GM21390 (cell line): ENCODE measurements around the gene AREL1.

Experiments used
- ATAC-seq: cut with Tn5 transposase; IDR thresholded peaks from one replicate; pipeline ENCODE4 v1.9.1; 2021; ENCODE audit not compliant: unreplicated experiment

The AREL1 gene

DNA sequence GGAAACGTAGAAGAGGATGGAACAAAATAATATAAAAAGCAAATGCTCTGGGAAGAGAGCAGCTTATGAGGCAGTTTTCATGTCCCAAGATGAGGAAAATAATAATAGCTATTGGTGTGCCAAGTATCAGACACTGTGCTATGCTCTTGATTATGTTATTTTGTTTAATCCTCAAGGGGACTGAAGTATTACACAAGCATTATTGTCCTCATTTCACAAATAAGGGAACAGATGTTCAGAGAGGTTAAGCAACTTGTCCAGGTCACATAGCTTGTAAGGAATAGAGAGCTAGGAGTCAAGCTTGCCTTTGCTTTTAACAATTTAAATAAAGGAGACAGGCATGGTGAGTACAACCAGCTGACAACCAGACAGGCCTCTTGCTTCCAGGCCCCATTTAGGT is 73.9 kb downstream of the AREL1 start:
- no peak for ATAC-seq

DNA sequence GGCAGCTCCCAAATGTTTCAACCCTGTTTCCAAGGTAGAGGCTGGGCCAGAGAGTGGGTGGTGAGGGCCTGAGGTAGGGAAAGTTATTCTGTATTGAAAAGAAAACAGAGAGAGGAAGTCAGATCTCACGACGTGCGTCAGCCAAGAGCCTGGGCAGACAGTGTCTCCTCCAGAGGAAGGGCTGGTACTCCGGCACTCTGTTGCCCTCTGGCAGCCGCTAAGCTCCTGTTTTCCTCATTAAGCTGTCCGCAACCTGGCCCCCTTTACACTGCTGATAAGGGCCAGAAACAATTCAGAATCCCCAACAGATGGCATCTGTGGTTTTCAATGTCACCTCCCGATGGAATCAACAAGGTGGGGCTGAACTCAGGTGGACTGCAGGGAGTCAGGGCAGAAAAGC is 74.8 kb downstream of the AREL1 start:
- no peak for ATAC-seq

DNA sequence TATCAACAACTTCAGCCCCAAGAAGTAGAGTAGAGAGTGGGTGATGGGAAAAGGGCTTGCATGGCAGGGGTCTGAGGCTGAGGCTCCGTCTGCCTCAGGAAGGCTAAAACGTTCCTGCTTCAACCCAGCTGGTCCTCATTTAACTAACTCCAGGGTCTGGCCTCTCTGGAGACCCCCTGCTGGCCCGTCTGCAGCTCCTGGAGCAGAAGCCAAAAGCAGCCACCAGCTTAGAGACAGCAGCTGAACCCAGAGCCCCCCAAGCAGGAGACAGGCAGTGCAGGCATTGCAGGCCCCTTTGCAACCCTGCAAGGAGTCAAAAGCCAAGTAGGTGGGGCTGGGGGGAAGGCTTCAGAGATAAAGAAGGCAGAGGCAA is 75.7 kb downstream of the AREL1 start:
- ATAC-seq, result no peak

DNA sequence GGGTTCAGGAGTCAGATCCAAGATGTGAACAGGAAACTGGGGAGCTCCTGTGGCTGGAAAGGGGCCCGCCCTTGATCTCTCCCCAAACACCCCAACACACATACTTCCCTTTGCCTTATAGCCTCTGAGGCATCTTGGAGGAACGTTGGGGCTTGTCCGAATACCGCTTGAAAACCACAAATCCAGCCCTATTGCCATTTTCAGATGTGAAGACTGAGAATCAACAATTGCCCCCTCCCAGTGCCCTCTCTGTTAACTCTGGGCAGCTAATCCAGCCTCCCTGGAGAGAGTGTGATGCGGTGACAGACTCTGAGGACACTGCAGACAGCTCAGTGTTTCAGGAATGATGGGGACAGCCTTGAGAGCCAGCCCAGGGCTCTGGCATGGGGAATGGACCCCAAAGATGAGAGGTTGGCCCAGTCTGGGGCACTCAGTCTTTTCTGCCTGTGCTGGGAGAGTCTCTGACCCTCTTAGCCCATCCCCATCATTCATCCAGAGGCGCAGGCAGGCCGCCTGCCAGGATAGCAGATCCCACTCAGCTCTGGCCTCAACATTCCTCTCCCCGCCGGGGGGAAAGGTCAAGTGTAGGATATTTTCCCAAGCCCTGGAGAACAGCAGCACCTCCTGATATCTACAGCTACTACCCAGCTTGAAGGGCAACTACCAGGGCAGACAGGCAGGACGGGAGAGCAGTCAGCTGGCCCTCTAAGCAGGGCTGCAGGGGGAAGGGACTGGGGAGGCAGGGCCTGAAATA is 76.3 kb downstream of the AREL1 start:
- ATAC-seq, result no peak

DNA sequence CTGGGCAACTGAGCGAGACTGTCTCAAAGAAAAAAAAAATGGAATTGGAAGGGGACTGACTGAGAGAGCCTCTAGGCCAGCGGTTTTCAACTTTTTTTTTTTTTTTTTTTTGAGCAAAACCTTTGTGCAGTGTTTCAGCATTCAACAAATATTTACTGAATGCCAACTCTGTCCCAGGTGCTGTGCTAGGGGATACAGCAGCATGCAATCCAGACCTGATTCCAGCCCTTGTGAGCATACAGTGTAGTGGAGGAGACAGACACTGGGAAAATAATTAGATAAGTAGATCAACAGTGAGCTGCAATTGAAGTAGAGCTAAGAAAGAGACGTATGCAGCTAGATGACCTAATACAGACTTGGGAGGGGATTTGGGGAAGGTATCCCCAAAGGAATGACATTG is 77.0 kb downstream of the AREL1 start:
- no peak for ATAC-seq

DNA sequence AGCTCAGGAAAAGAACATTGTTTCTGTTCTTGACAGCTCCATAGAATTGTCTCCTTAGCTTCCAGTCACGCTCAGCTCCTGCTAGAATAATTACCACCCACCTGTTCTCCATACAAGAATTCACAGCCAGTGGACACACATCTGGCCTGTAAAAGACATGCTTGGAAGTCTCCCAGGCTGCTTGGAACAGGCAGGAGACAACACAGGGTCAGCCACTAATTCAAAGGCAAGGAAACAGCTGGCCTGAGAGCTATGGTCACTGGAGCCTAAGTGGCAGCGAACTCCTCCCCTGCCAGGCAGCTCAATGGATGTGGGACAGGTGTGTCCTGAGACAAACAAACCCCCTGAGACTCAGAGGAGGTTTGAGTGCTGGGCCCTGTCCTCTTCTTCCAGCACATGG is 77.9 kb downstream of the AREL1 start:
- ATAC-seq, result no peak

DNA sequence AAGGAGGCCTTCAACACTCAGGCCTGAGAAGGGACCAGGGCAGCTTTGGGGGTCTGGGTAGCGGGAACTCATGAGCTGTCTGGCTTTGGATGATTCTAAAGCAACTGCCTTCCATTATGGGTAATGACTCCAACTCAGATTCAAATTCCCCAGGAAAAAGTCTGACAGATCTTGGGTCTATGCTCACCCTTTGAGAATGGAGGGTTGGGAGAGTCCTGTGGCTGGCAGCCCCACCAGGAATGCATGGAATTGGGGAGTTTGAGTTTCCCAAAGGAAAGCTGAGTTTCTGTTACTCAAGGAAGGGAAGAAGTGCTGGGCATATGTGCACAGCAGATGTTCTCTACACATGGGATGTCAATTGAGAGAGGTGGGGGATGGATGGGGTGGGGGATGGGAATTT is 78.4 kb downstream of the AREL1 start:
- ATAC-seq, result no peak

DNA sequence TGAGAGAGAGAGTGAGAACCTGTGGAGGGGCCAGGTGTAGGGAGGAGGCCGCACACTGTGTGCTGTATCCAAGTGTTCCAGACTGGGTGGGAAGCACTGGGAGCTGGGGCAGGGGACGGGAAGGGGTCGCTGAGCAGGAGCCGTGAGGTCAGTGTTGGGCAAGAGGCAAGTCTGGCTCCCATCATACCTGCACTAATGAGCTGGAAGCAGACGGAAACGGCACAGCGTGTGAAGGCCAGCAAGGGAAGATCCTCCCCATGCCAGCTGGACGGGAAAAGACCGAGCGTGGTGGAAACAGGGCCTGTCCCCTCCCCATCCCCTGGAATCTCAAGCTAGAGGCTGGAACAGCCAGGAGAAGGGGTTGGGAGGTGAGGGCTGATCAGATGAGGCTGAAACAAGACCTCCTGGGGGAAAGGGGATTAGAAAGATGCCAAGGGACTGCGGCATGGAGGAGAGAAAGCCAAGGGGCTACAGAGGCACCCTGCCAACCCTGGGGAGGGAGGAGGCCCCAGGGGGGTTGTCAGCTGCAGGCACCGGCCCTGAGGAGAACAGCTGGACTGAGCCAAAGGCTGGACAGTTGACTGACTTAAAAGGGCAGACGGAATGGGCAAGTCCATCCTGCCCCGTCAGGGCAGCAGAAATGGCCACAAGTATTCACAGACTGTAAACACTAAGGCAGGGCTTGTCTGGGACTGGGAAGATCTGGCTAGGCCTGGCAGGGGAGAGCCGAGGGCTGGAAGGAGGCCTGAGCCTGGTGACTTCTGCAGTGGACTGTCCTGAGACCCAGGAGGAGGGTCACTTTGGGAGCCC is 81.8 kb downstream of the AREL1 start:
- ATAC-seq, result no peak

DNA sequence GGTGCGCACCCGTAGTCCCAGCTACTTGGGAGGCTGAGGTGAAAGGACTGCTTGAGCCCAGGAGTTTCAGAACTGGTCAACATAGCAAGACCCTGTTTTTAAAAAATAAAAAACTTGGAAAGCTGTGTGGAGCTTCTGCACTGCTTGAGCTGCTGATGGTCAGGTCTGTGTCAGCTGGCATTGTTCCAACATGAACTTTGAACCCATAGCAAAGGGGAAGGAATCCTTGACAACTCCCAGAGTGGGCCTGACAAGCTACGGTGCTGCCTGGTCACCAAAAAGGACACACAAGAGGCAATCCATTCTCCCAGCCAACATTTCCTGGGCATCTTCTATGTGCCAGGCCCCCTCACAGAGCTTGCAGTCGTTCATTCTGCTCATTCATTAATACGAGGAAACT is 84.5 kb downstream of the AREL1 start:
- no peak for ATAC-seq

DNA sequence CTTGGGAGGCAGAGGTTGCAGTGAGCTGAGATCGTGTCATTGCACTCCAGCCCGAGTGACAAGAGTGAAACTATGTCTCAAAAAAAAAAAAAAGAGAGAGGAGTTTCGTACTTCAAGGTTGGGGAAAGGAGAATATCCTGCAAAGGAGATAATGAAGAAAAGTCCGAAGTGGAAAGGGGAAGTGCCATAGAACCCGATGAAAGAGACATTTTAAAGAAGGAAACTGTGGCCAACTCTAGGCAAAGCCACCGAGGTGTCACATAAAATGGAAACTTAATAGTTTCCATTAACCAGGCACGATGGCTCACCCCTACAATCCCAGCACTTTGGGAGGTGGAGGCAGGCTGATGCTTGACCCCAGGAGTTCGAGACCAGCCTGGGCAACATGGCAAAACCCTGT is 85.8 kb downstream of the AREL1 start:
- ATAC-seq, result no peak

DNA sequence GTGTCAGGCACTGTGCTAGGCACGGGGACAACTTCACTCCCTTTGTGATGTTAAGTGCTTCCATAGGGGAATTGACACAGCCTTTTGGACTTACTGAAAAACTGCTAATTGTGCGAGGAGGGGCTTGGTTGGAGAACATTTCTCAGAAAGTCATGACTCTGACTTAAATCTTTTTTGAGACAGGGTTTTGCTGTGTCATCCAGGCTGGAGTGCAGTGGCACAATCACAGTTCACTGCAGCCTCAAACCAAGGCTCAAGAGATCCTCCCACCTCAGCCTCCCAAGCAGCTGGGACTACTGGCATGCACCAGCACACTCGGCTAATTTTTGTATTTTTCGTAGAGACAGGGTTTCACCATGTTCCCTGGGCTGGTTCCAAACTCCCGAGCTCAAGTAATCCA is 90.6 kb downstream of the AREL1 start:
- no peak for ATAC-seq

DNA sequence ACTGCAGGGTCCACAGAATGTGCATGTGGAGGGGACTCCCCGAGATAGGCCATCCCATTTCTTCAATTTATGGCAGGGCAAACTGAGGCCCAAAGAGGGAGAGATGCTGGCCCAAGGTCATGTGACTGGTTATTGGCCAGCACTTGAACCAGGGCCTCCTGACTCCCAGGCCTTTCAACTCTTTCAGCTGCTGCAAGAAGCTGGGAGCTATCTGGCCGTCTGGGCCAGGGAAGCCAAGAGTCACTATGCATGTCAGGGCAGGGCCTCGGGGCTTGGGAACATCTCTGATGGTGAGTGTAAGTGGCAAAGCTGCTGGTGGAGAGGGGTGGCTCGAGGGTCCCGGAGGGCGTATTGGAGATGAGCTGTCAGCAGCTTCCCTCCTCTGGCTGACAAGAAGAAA is 91.3 kb downstream of the AREL1 start:
- no peak for ATAC-seq

DNA sequence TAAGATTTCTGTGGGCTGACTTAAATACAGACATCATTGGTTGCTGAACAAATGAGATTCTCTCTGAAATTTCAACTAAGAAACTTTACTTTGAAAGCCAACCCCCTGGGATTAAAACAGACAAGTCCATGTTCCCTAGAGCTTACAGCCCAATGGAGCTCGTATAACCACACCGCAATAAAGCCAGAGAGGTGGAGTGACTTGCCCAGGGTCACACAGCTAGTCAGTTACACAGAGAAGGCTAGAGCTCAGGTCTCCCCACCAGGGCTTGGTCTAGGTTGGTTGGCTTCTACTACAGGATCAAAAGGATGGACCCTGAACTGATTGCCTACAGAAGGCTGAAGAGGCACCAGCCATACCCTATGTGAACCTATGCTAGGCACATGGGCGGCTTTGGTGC is 92.0 kb downstream of the AREL1 start:
- no peak for ATAC-seq

DNA sequence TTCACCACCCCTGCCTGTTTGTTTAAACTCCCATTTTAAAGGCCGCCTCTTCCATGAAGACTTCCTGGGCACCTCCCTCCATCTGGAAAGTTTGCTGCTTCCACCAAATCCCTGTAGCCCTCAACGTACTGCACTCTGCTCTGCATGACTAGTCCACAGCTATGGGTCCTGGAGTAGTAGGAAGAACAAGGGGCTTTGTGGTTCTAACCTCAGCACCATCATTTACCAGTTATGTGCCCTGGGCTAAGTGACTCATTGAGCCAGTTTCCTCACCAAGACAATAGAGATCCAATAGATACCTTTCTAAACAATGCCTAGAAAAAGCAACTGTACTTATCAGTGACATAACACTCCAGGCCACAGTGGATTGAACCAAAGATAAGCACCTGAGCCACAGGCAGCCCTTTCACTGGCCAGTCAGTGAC is 92.4 kb downstream of the AREL1 start:
- no peak for ATAC-seq

DNA sequence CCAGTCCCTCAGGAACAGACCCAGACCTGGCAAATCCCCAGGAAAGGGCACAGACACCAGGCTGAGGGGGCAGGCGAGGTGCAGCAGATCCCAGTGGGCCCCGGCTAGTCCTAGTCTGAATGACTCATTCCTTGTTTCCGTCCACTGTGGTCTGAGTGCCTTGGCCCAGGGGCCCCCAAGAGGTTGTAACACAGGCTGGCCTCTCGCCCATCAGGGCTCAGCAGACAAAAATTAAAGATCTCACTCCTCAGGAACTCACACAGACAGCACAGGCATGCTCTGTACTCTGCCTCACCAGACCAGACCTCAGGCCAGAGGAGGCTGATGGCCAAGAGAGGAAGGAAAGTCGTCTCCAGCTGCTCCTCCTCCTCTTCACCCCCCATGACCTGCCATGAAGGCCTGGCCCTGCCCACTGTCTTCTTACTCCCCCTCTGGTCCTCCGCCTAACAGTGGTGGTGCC is 93.2 kb downstream of the AREL1 start:
- no peak for ATAC-seq

DNA sequence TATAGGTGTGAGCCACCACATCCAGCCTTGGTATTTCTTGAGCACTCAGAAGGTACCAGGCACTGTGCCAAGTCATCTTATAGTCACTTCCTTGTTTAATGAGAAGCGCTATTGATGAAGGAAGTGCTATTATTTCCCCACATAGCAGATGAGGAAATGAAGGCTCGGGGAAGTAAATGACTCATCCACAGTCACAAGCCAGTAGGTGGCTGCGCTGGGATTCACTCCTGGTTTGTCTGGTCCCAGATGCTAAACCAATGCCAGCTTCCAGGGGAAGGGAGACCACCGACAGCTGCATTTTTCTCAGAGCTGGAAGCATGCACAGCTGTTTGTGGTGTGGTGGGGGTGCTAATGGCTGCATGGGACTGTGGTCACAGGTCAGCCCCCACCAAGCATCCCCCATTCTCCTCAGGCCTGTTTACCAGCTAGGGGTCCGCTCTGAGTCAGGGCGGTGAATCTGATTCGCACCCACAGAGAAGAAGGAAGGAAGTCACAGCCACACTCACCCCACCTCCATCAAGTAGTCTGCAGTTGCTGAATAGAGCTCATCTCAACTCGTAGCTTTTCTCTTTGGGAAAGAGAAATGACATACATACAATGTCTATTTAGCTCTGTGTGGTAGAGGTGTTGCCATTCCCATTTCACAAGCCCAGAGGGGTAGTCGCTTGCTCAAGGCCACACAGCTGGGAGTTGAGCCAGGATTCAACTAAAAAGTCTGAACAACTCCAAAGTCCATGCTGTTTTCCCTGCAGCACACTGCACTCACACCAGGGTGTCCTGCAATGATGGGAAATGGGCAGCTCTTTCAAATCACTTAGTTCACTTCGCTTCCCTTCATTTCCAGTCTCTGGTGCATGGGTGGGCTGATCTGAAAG is 94.6 kb downstream of the AREL1 start:
- no peak for ATAC-seq

DNA sequence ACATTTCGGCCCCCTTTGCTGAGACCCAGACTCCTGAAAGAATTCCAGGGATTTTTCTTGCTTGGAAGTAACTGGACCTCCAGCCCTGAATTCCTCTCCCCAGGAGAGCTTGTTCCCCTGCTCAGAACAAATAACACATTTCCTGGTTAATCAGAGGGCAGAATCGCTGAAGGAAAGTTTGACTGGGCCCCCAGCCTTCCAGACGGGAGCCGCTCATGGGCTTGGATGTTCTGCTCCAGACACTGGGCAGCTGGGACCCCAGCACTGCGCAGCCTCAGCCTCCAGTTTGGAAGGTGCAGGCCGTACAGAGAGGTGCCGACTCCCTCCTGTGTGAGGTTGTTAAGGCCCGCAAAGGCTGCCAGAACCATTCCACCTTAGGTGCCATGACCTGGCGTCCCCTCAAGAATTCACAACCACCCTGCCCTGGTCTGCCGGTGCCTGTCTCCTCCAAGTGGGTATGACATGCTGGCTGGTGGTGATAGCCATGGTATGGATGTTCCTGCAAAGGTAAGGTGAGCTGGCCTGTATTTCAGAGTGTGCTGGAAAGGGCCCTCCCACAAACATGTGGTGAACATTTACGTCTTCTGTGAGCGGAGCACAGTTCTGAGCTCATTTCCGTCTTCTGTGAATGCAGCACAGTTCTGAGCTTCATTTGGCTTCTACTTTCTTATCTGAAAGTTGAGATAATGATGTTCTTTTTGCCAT is 95.7 kb downstream of the AREL1 start:
- no peak for ATAC-seq

DNA sequence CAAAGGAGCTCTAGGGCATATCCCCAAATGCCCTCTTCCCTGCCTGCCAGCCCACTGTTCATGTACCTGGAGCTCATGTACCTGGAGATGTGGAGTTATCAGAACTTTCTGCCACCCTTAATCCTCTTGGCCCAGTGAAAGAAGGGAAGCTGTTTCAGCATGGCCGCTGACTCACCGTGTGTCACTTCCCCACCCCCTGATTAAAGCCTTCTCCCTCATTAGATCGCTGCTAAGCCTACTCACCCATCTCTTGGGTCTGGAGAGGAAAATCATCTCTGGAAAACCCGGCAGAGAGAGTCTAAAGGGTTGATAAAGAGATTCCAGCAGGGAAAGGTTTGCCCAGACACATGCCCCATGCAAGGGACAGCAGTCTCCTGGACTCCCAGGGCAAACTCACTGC is 96.4 kb downstream of the AREL1 start:
- no peak for ATAC-seq

DNA sequence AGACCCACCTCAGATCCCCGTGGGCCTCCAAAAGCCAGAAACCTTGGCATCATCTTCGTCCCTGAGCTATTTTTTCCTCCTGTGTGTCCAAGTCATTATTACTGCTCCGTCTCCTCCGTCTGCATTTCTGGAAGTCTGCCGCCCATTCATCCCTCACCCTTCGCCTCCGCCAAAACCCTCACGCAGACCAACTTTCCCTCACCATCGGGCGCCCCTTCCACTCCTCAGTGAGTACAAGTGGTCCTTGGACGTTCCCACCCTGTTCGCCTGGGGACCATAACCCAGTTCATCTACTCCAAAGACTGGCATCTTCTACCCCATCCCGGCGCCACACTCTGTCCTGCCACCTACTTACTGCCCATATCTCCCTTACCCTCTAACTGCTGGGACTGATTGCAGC is 97.1 kb downstream of the AREL1 start:
- no peak for ATAC-seq

DNA sequence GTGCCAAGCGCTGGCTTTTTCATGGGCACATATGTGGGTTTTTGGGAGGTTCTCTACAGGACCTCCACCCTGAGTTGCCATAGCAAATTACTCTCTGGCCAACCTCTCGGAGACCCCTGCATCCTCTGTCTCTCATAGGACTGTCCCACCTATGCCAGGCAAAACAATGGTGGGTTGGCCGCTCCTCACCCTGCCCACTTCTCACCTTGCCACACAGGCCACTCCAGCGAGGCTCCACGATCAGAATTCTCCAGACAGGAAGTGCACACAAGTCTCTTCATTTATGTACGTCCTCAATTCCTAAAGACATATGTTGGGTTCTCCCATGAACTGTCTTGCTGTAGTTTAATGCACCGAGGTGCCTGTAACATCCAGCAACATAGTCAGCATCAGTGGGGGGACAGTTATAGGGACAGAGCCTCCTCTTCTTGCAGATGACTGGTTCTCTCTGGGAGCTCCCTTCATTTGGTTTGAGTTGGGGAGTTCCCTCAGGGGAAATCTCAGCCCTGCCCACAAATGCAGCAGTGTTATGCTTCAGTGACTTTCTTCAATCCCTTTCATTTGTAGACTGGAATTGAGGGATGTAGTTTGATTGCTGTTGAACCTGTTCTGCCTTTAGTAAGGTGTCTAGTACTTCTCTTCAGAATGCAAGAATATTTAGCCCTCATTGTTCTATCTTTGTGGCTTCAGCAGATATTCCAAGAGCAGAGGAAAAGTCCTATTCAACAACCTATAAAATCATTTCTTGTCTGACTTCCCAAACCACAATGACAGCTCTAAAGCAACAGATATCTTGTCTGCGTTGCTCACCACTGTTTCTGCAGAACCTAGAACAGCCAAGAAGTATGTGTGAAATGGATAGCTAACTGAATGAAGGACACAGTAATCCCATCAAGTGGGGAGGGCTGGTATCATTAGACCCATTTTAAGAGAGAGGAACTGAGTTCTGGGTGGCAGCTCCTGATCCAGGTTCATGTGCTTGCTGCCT is 98.1 kb downstream of the AREL1 start:
- ATAC-seq, result no peak
